Neural cell (in vitro differentiated cells): ENCODE data around the gene SGMS2. TPM values are rescaled to one million over a fixed set of nuclear protein-coding genes. Genes with fewer than 3 reads are reported as not detected.

Experiments used
- H2AFZ ChIP-seq: fragments of 200-600, 300-800 bp; sonication (generic), shearing (Covaris generic); 2 replicates; pipeline ENCODE4 v1.6.0; 2014; ENCODE audit warnings: low read depth, mild to moderate bottlenecking, antibody characterized with exemption, low read length, moderate library complexity
- H3F3A ChIP-seq: fragments of 200-600 bp; shearing (Covaris generic); 2 replicates; pipeline ENCODE4 v1.6.1; 2016; ENCODE audit warnings: mild to moderate bottlenecking, moderate library complexity, mixed read lengths, antibody characterized with exemption, low read length; ENCODE audit not compliant: insufficient read depth, poor library complexity, severe bottlenecking
- H3K27ac ChIP-seq: fragments of 200-600, 300-800 bp; sonication (generic), shearing (Covaris generic); 2 replicates; pipeline ENCODE4 v1.5.1; 2014; ENCODE audit warnings: mild to moderate bottlenecking, low read length, moderate library complexity
- H3K27me3 ChIP-seq: fragments of 300-800, 200-600 bp; sonication (generic), shearing (Covaris generic); 2 replicates; pipeline ENCODE4 v1.6.0; 2014; ENCODE audit warnings: mild to moderate bottlenecking, low read depth, low read length, moderate library complexity; ENCODE audit not compliant: insufficient read depth
- H3K36me3 ChIP-seq: fragments of 300-800, 200-600 bp; sonication (generic), shearing (Covaris generic); 2 replicates; pipeline ENCODE4 v1.5.1; 2014; ENCODE audit warnings: mild to moderate bottlenecking, antibody characterized with exemption, low read length, moderate library complexity; ENCODE audit not compliant: insufficient read depth
- H3K4me2 ChIP-seq: fragments of 300-800, 200-600 bp; sonication (generic), shearing (Covaris generic); 2 replicates; pipeline ENCODE4 v1.6.0; 2014; ENCODE audit warnings: mild to moderate bottlenecking, low read length
- H3K4me3 ChIP-seq: fragments of 300-800, 200-600 bp; sonication (generic), shearing (Covaris generic); 2 replicates; pipeline ENCODE4 v1.5.1; 2014; ENCODE audit warnings: mild to moderate bottlenecking, low read length, moderate library complexity
- H3K79me2 ChIP-seq: fragments of 200-600 bp; shearing (Covaris generic); replicated peaks from 2 replicates; pipeline ENCODE4 v1.6.0; 2014; ENCODE audit warnings: mild to moderate bottlenecking, low read length, moderate library complexity; ENCODE audit not compliant: insufficient read depth
- H3K9ac ChIP-seq: fragments of 300-800, 200-600 bp; sonication (generic), shearing (Covaris generic); 2 replicates; pipeline ENCODE4 v1.6.1; 2016; ENCODE audit warnings: mild to moderate bottlenecking, low read length, mixed read lengths
- H3K9me2 ChIP-seq: fragments of 200-600 bp; shearing (Covaris generic); 2 replicates; pipeline ENCODE4 v1.6.1; 2016; ENCODE audit warnings: mild to moderate bottlenecking, low read length, mixed read lengths; ENCODE audit not compliant: insufficient read depth
- H3K9me3 ChIP-seq: fragments of 200-600, 300-800 bp; sonication (generic), shearing (Covaris generic); 2 replicates; pipeline ENCODE4 v1.6.1; 2016; ENCODE audit warnings: mild to moderate bottlenecking, mixed run types, low read length, moderate library complexity, mixed read lengths
- H4K20me1 ChIP-seq: fragments of 200-600 bp; shearing (Covaris generic); 2 replicates; pipeline ENCODE4 v1.6.1; 2016; ENCODE audit warnings: mild to moderate bottlenecking, mixed run types; ENCODE audit not compliant: insufficient read depth
- CTCF ChIP-seq: fragments of 450-650 bp; IDR thresholded peaks from 2 replicates; pipeline ENCODE4 v1.5.1; 2014; ENCODE audit warnings: antibody characterized with exemption, mild to moderate bottlenecking, moderate library complexity; ENCODE audit not compliant: poor library complexity, severe bottlenecking
- EP300 ChIP-seq: fragments of 450-650 bp; conservative IDR thresholded peaks from 2 replicates; pipeline ENCODE4 v1.6.1; 2014; ENCODE audit warnings: antibody characterized with exemption, mild to moderate bottlenecking, moderate library complexity; ENCODE audit not compliant: poor library complexity, severe bottlenecking
- EZH2 ChIP-seq: fragments of 200-600, 300-800 bp; shearing (Covaris generic), sonication (generic); IDR thresholded peaks from 2 replicates; pipeline ENCODE4 v1.6.1; 2014; ENCODE audit warnings: antibody characterized with exemption, low read length, borderline replicate concordance, mild to moderate bottlenecking; ENCODE audit not compliant: insufficient read depth, poor library complexity, severe bottlenecking
- MXI1 ChIP-seq: fragments of 450-650 bp; conservative IDR thresholded peaks from 2 replicates; pipeline ENCODE4 v1.6.1; 2014; ENCODE audit warnings: antibody characterized with exemption, mild to moderate bottlenecking; ENCODE audit not compliant: poor library complexity, severe bottlenecking
- POLR2AphosphoS5 ChIP-seq: IDR thresholded peaks from 2 replicates; pipeline ENCODE4 v1.6.1; 2012
- RAD21 ChIP-seq: fragments of 450-650 bp; conservative IDR thresholded peaks from 2 replicates; pipeline ENCODE4 v1.6.1; 2014; ENCODE audit warnings: antibody characterized with exemption, mild to moderate bottlenecking, moderate library complexity
- REST ChIP-seq: IDR thresholded peaks from 2 replicates; pipeline ENCODE4 v1.6.1; 2012; ENCODE audit warnings: borderline replicate concordance
- SMC3 ChIP-seq: fragments of 450-650 bp; conservative IDR thresholded peaks from 2 replicates; pipeline ENCODE4 v1.6.1; 2014; ENCODE audit warnings: antibody characterized with exemption, mild to moderate bottlenecking, moderate library complexity; ENCODE audit not compliant: poor library complexity
- TAF1 ChIP-seq: IDR thresholded peaks from 2 replicates; pipeline ENCODE4 v1.6.1; 2012; ENCODE audit warnings: low read depth
- polyA plus RNA-seq: library from polyadenylated mRNA; depleted of rRNA; stranded (reverse); fragments of >200 nt; gene quantifications from 2 replicates; pipeline ENCODE4 v1.2.3, GENCODE V29; 2014
- small RNA-seq, 3 experiments: library from RNA; depleted of rRNA; stranded (forward); fragments of <200 nt; gene quantifications; one replicate each; pipeline ENCODE3, GENCODE V24; 2012

The SGMS2 gene
- polyA plus RNA-seq, 1 donor from 2014 or later, result 0.15 TPM

GRCh38 chr4:107951551-107951950, 126.8 kb downstream of the SGMS2 start:
- H2AFZ ChIP-seq, result no peak overlapping the region
- H3K27me3 ChIP-seq, result no peaks in the 10 kb centered on the region
- H4K20me1 ChIP-seq, result no peaks in the 10 kb centered on the region
- no peak overlapping the region for H3K4me2 ChIP-seq
- TF ChIP-seq REST (no peak), EZH2 (no peak), TAF1 (no peak), RAD21 (no peak), MXI1 (no peak), SMC3 (no peak), POLR2AphosphoS5 (no peak), EP300 (no peak)
- no peaks in the 10 kb centered on the region for H3K79me2 ChIP-seq
- H3F3A ChIP-seq, result no peaks in the 10 kb centered on the region
- H3K36me3 ChIP-seq, result peaks cover 4% of the 10 kb centered on the region
- no peaks in the 10 kb centered on the region for H3K9me2 ChIP-seq
- H3K9ac ChIP-seq, result no peak overlapping the region
- no peak overlapping the region for H3K27ac ChIP-seq
- H3K4me3 ChIP-seq, result no peak overlapping the region
- no peaks in the 10 kb centered on the region for H3K9me3 ChIP-seq

- no peaks in the 10 kb centered on the region for H4K20me1 ChIP-seq
- no peak overlapping the region for H3K4me2 ChIP-seq
- H3K27ac ChIP-seq, result no peak overlapping the region
- H3K79me2 ChIP-seq, result no peaks in the 10 kb centered on the region
- no peaks in the 10 kb centered on the region for H3K9me2 ChIP-seq
- H3K9ac ChIP-seq, result no peak overlapping the region
- no peaks in the 10 kb centered on the region for H3K9me3 ChIP-seq
- H2AFZ ChIP-seq, result no peak overlapping the region
- H3K36me3 ChIP-seq, result peaks cover 4% of the 10 kb centered on the region
- no peaks in the 10 kb centered on the region for H3K27me3 ChIP-seq
- no peaks in the 10 kb centered on the region for H3F3A ChIP-seq
- no peak overlapping the region for H3K4me3 ChIP-seq
- TF ChIP-seq TAF1, result no peak
- TF ChIP-seq MXI1, result no peak
- no peak for TF ChIP-seq EP300
- TF ChIP-seq SMC3, result no peak
- no peak for TF ChIP-seq POLR2AphosphoS5
- TF ChIP-seq REST, result no peak
- TF ChIP-seq CTCF, result no peak
- TF ChIP-seq EZH2, result no peak
- no peak for TF ChIP-seq RAD21
Observed at GRCh38 chr4:107956011-107956410, 131.3 kb downstream of the SGMS2 start.

Small RNA genes lying within 50 kb of the gene (small RNA-seq; reads per million reads assigned to genes)
- gene RNU6-733P, result 0 to 0.08 (median 0) reads per million in 3 experiments

Other genes with a start within 250 kb of the SGMS2 start
- 204 and 216 TPM in 2 replicates for gene PAPSS1, start 104.7 kb upstream of the SGMS2 start, polyA plus RNA-seq
- gene CYP2U1, start 106.6 kb downstream of the SGMS2 start, polyA plus RNA-seq, result 8.4 and 8.8 TPM in 2 replicates
- 25.7 and 29.6 TPM in 2 replicates for gene HADH, start 165.0 kb downstream of the SGMS2 start, polyA plus RNA-seq